Kidney glomerular epithelial cell (primary cell): ENCODE data around the gene FAM153A.
"Not testable (repeated sequence)": the region's sequence is repeated elsewhere in the genome, so short reads cannot be mapped to it uniquely, and the experiment has no call there.

Experiments
- DNase-seq: peaks from one replicate; lab custom pipeline; 2025; lab: John Stamatoyannopoulos, UW

Gene FAM153A

DNA sequence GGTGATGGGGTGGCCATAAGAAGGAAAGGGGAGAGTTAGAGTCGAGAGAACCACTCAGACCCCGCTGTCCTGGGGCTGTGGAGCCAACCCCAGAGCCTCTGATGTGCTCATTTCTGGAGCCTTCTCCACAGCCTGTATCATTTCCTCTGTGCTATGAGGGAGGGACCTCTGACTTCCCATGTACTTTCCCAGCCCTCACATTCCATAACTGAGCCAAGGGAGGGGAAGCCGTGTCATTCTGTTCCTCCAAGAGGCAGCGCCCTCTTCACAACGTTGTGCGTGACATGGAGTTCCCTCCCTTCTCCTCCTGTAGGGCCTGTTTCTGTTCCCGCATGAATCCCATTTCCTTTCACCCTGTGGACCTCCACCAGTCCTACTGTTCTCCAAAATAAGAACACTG lies 57.8 kb downstream of the FAM153A start:
- not testable (repeated sequence) for DNase-seq

DNA sequence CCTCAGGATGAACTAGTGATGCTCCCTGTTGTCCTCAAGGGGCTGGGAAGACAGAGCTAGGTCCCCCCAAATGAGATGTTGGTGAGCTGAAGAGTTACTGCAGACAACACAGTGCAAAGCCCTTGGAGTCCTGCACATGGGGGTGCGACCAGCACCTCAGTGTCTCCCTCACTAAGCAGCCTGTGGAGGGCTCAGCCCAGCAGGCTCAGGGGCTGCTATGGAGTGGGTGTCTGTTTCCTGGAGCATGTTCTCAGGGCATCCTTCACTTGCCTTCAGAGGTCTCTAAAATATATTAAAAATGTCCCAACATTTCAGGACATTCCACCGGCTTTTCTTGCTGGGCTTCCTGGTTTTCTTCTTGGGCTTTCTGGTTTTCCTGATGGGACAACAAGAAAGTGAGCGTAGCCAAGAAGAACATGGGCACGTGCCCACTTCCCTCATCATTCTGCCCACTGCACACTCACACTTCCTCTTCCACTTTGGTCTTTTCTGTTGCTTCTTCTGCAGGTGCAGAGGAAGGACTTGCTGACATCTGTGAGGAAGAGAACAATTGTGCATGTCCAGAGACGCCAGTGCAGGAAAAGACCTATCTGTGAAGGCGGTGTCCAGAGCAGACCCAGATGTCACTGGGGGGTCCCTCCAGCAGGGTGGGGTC lies 58.7 kb downstream of the FAM153A start:
- not testable (repeated sequence) for DNase-seq

DNA sequence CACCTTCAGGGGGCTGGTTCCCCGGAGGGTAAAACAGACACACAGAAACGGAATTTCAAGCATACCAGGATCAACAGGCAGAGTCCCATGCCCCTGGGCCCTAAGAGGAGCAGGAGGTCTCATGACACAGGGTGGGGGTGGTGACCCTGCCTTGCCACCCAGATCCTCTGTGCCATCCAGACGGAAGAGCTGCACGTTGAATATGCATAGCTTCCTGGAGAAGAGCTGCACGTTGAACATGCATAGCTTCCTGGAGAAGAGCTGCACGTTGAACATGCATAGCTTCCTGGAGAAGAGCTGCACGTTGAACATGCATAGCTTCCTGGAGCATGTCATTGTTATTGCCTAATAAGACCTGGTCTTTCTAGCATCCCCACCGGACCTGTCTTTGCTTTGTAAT lies 59.9 kb downstream of the FAM153A start:
- not testable (repeated sequence) for DNase-seq

DNA sequence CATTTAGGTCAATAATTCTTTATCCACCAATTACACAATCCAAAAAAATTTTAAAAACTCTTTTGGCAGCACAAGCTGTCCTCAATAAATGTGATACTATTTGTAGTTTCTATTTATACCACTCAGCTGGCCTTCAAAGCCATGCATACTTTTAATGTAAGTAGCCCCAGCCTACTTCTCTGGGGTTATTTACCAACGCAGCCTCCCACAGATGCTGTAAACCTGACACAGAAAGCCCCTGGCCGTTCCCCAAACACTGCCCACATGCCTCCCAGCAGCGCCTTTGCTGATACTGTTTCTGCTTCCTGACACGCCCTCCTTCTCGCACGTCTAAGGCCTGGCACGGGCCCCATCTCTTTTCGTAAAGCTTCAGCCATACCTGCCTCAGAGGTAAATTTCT lies 62.7 kb downstream of the FAM153A start:
- not testable (repeated sequence) for DNase-seq

DNA sequence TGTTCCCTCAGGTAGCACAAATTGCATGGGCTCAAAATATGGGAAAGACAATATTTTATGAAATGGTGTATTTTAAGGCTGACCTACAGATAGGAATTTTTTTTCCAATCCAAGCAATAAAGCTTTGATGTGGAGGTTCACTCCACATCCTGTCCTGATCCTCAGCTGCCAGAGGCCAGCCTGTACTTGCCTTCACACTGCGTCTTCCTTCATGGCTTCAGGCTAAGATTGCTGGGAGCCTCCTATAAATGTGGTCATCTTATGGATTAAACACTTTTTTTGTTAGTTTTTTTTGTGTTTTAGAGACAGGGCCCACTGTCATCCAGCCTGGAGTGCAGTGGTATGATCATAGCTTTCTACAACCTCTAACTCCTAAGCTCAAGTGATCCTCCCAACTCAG lies 67.3 kb downstream of the FAM153A start:
- not testable (repeated sequence) for DNase-seq

DNA sequence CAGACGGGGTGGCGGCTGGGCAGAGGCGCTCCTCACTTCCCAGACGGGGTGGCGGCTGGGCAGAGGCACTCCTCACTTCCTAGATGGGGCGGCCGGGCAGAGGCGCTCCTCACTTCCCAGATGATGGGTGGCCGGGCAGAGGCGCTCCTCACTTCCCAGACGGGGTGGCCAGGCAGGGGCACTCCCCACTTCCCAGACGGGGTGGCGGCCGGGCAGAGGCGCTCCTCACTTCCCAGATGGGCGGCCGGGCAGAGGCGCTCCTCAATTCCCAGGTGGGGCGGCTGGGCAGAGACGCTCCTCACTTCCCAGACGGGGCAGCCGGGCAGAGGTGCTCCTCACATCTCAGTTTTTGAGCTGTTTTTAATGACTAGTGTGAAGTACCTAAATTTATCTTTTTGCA lies 86.6 kb downstream of the FAM153A start:
- not testable (repeated sequence) for DNase-seq

DNA sequence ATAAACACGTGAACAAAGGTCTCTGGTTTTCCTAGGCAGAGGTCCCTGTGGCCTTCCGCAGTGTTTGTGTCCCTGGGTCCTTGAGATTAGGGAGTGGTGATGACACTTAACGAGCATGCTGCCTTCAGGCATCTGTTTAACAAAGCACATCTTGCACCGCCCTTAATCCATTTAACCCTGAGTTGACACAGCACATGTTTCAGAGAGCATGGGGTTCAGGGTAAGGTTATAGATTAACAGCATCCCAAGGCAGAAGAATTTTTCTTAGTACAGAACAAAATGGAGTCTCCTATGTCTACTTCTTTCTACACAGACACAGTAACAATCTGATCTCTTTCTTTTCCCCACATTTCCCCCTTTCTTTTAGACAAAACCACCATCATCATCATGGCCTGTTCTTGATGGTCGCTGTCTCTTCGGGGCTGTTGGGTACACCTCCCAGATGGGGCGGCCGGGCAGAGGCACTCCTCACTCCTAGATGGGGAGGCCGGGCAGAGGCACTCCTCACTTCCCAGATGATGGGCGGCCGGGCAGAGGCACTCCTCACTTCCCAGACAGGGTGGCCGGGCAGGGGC lies 87.3 kb downstream of the FAM153A start:
- DNase-seq, result not testable (repeated sequence)

DNA sequence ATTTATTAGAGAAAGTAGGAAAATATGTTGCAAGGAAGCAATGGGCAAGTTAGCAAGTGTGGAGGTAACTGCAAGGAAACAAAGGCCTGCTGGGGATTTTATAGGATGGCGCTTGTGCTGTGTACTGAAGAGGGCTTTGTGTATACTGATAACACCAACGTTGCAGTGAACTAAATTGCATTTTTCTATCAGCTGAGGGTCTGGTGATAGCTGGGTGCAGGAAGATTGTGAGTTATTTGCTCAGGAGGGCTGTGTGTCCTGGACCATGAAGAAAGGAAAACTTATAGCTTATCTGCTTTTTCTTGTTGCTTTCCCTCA lies 88.2 kb downstream of the FAM153A start:
- not testable (repeated sequence) for DNase-seq

DNA sequence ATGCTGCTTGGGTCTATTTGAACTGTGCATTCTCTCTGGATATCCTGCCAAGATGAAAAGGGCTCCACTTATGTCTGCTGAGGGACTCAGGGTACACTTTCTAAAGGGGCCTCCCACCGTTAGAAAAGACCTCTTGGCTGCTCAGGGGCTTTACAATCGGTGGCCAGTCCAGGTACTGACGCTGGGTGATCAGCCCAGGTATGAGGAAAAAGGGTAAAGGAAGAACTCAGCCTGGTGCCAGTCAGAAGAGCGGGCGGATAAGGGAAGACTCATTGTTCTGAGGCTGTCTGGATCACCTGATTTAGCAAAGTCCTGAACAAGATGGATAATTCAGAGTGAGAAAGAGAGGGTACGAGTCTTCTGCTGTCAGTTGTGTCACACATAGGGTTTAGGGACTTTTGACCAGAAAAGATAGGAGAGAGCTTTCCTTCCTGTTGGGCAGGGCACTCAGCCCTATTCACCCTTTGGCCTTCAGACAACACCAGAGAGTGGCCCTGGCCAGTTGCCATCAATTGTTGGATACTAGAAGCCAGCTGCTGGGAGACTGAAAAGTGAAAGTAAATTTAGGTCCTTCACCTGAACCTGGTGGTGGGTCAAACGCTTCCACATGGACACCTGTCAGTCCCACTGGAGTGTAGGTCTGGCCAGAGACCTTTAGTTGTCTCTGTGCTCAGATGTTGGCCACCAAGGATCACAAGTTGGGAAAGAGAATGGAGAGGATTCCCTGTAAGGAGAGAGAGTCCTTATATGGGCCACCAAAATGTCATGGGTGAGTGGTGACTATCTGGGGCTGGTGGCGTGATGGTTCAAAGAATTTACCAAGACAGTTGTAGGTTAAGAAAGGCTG lies 88.8 kb downstream of the FAM153A start:
- not testable (repeated sequence) for DNase-seq

DNA sequence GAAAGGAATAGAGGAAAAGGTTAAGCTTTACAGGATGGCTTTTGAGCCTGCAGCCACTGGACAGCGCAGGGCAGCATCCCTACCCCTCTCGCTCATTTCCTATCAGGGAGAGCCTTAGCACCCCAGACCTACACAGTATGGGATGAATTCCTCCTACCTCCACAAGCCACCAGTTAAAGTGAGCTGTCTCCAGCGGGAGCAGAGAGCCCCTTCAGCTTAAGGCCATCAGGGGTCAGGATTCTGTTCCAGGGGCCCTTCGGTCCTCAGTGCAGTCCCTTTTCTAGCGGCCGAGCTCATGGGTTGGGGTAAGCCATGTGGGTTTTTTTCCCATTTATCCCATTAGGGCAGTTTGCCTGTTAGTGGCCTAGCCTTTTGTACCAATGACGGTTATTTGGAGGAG lies 89.7 kb downstream of the FAM153A start:
- not testable (repeated sequence) for DNase-seq

DNA sequence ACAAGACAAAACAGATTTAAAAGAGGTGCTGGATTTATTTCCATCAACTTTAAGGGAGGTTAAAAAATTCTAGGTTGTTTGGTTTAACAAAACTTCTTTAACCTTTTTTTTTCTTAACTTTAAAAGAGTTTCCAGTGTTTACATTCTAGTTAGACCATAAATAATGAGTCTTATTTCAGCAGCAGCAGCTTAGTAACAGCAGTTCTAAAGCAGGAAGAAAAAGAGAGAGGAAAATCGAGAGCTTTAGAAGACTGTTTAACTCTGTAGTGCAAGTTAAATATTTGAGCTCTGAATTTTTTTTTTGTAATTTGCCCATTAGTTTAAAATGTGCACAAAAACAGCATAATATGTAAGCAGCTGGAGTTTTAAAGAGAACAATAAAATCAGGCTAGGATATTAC lies 90.2 kb downstream of the FAM153A start:
- DNase-seq, result not testable (repeated sequence)

DNA sequence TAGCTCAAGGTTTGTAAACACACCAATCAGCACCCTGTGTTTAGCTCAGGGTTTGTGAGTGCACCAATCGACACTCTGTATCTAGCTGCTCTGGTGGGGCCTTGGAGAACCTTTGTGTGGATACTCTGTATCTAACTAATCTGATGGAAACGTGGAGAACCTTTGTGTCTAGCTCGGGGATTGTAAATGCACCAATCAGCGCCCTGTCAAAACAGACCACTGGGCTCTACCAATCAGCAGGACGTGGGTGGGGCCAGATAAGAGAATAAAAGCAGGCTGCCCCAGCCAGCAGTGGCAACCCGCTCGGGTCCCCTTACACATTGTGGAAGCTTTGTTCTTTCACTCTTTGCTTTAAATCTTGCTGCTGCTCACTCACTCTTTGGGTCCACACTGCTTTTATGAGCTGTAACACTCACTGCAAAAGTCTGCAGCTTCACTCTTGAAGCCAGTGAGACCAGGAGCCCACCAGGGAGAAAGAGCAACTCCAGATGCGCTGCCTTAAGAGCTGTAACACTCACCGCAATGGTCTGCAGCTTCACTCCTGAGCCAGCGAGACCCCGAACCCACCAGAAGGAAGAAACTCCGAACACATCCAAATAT lies 93.6 kb downstream of the FAM153A start:
- DNase-seq, result not testable (repeated sequence)

DNA sequence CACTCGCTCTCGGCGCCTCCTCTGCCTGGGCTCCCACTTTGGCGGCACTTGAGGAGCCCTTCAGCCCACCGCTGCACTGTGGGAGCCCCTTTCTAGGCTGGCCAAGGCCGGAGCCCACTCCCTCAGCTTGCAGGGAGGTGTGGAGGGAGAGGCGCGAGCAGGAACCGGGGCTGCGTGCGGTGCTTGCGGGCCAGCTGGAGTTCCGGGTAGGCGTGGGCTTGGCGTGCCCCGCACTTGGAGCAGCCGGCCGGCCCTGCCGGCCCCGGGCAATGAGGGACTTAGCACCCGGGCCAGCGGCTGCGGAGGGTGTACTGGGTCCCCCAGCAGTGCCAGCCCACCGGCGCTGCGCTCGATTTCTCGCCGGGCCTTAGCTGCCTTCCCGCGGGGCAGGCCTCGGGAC lies 94.6 kb downstream of the FAM153A start:
- DNase-seq, result not testable (repeated sequence)

DNA sequence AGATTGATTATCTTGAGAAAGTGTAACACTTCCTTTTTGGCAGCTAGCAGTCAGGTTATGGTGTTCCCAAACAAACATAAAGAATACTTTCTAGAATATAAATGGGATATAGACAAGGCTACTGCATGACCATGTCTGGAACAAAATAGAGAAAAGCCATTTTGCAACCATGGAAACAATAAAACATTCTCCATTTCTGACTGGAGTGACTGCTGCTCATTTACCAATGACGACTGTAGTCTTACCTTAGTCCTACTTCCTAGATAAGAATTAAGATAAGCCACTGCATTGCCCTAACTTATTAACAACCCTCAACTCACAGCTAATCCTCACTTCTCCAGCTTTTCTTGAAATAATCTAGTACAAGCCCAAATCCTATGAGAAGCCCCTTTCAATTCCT lies 100.8 kb downstream of the FAM153A start:
- not testable (repeated sequence) for DNase-seq
